Measurements from ENCODE around the gene NXN. TPM values are rescaled to one million over a fixed set of nuclear protein-coding genes. Genes with fewer than 3 reads are reported as not detected.

The NXN gene
- polyA plus RNA-seq, 1 of the 3 experiments (the other 2 are of a cell fraction): 23.9 TPM

- no peak for TF ChIP-seq REST (IDR thresholded peaks at IDR 0.05; ENCODE audit: low read depth, low read length)
- no peak for TF ChIP-seq POLR2AphosphoS5 (IDR thresholded peaks at IDR 0.05; ENCODE audit: low read depth, low read length)
- no peak for TF ChIP-seq CTCF (IDR thresholded peaks at IDR 0.05)
- no peak for TF ChIP-seq FOXJ3 (CRISPR knock-in tag; IDR thresholded peaks at IDR 0.05)
- no peak for TF ChIP-seq MXI1 (IDR thresholded peaks at IDR 0.05; ENCODE audit: low read depth, low read length)
- TF ChIP-seq RXRA (IDR thresholded peaks at IDR 0.05; ENCODE audit: borderline replicate concordance, low read depth): no peak
- TF ChIP-seq SMC3 (IDR thresholded peaks at IDR 0.05; ENCODE audit: low read depth, low read length): no peak
- no peak for TF ChIP-seq CHD2 (IDR thresholded peaks at IDR 0.05; ENCODE audit: low read length, partially characterized antibody)
- no peak for TF ChIP-seq USF2 (IDR thresholded peaks at IDR 0.05; ENCODE audit: borderline replicate concordance, low read depth, low read length)
- no peak for TF ChIP-seq FOXM1 (IDR thresholded peaks at IDR 0.05; ENCODE audit: low read depth)
- TF ChIP-seq JUND (IDR thresholded peaks at IDR 0.05): no peak
- no peak for TF ChIP-seq EZH2phosphoT487 (IDR thresholded peaks at IDR 0.05; ENCODE audit: borderline replicate concordance, low read depth)
- no peak overlapping the region for H2AFZ ChIP-seq (ENCODE audit: low read depth)
- 0 out of 2 replicates have a peak, but pooled peaks cover 4% of the 10 kb centered on the region for H3K79me2 ChIP-seq (ENCODE audit: insufficient read depth)
- peaks cover 82% of the 10 kb centered on the region for H3K27me3 ChIP-seq (ENCODE audit: insufficient read depth)
- no peaks in the 10 kb centered on the region for H4K20me1 ChIP-seq (ENCODE audit: insufficient read depth)
- H3K4me2 ChIP-seq: no peak overlapping the region
- CTCF ChIA-PET: interaction anchor here (1.2 kb wide), 1 partner anchor 15 kb away, joined by 5 read pairs; no protein-coding TSS in a partner anchor
- H3K9ac ChIP-seq: no peak overlapping the region
- no peaks in the 10 kb centered on the region for H3K9me2 ChIP-seq
- H3K36me3 ChIP-seq (replicated peaks in 1 of 2; ENCODE audit: control insufficient read depth in 1 of 2, insufficient read depth in 2 of 2, low read length in 1 of 2): no peaks in the 10 kb centered on the region
- POLR2A ChIA-PET: interaction anchor here (0.6 kb wide), 1 partner anchor 8 kb away, joined by 3 read pairs; no protein-coding TSS in a partner anchor
- no peak for DNase-seq
- no peak overlapping the region for H3K27ac ChIP-seq (ENCODE audit: low read depth in 2 of 2, low read length in 1 of 2)
- H3F3A ChIP-seq (replicated peaks; ENCODE audit: insufficient read depth): no peaks in the 10 kb centered on the region
- WGBS (ENCODE audit: low lambda C conversion rate): 49% methylated on average over 7 of the region's 10 CpGs
- H3K4me1 ChIP-seq (ENCODE audit: control insufficient read depth in 1 of 2, insufficient read depth in 2 of 2, low read depth in 1 of 2, low read length in 1 of 2): no peaks in the 10 kb centered on the region; a peak in 1 of 4 replicates
- no peaks in the 10 kb centered on the region for H3K9me3 ChIP-seq
- H3K4me3 ChIP-seq (ENCODE audit: low read depth in 2 of 2, low read length in 1 of 2): no peak overlapping the region
These were observed 127.2 kb downstream of the NXN start for GRCh38 chr17:852349-852748.
